DND-41 (cell line): ENCODE data around the gene ZNF574.

ENCODE experiments used
- ATAC-seq: fragments of 200-7000 bp; cut with Tn5 transposase; 3 replicates; pipeline ENCODE4 v1.9.1; 2021; ENCODE audit warnings: low read depth; ENCODE audit not compliant: insufficient read depth
- DNase-seq: peaks from one replicate; pipeline ENCODE4 v3.0.0-alpha.2; 2020
- H2AFZ ChIP-seq: 2 replicates; pipeline ENCODE4 v1.6.0; 2012; ENCODE audit warnings: low read depth, low read length
- H3K27ac ChIP-seq: 2 replicates; pipeline ENCODE4 v1.5.1; 2012; ENCODE audit warnings: low read length, inconsistent platforms
- H3K27me3 ChIP-seq: fragments of 200-600 bp; sonication (generic); 2 replicates; pipeline ENCODE4 v1.6.0; 2012; ENCODE audit warnings: low read length, mild to moderate bottlenecking, inconsistent platforms; ENCODE audit not compliant: insufficient read depth, poor library complexity
- H3K36me3 ChIP-seq: 2 replicates; pipeline ENCODE4 v1.5.1; 2012; ENCODE audit warnings: low read length, inconsistent platforms; ENCODE audit not compliant: insufficient read depth
- H3K4me1 ChIP-seq: 2 replicates; pipeline ENCODE4 v1.5.1; 2012; ENCODE audit warnings: mild to moderate bottlenecking, low read length; ENCODE audit not compliant: insufficient read depth
- H3K4me2 ChIP-seq: 2 replicates; pipeline ENCODE4 v1.6.0; 2012; ENCODE audit warnings: mild to moderate bottlenecking, moderate library complexity, low read length, inconsistent platforms; ENCODE audit not compliant: insufficient read depth
- H3K4me3 ChIP-seq, 2 experiments: fragments of 200-600 bp in 1 of 2; shearing (Covaris generic) in 1 of 2; 2 replicates each; pipeline ENCODE4 v1.5.1; 2012 to 2016; ENCODE audit warnings: inconsistent platforms in 2 of 2, low read length in 2 of 2, mild to moderate bottlenecking in 2 of 2, low read depth in 1 of 2, moderate library complexity in 1 of 2
- H3K79me2 ChIP-seq: 2 replicates; pipeline ENCODE4 v1.6.0; 2012; ENCODE audit warnings: low read length, inconsistent platforms; ENCODE audit not compliant: insufficient read depth
- H3K9ac ChIP-seq: 2 replicates; pipeline ENCODE4 v1.6.0; 2012; ENCODE audit warnings: low read depth, mild to moderate bottlenecking, inconsistent platforms, low read length, moderate library complexity
- H3K9me3 ChIP-seq: 2 replicates; pipeline ENCODE4 v1.5.1; 2012; ENCODE audit warnings: low read length, moderate library complexity, mild to moderate bottlenecking, inconsistent platforms; ENCODE audit not compliant: insufficient read depth, severe bottlenecking
- H4K20me1 ChIP-seq: 2 replicates; pipeline ENCODE4 v1.6.0; 2012; ENCODE audit warnings: low read length; ENCODE audit not compliant: insufficient read depth
- CTCF ChIP-seq: IDR thresholded peaks from 2 replicates; pipeline ENCODE4 v1.5.1; 2012; ENCODE audit warnings: borderline replicate concordance, low read length, moderate library complexity, mild to moderate bottlenecking; ENCODE audit not compliant: poor library complexity, severe bottlenecking; ENCODE audit errors: extremely low read depth
- EZH2 ChIP-seq: IDR thresholded peaks from 3 replicates; pipeline ENCODE4 v1.6.1; 2012; ENCODE audit warnings: borderline replicate concordance, low read depth, mild to moderate bottlenecking, moderate library complexity, low read length, inconsistent platforms; ENCODE audit not compliant: severe bottlenecking

Gene ZNF574

GRCh38 chr19:42068756-42069571, 7.0 kb upstream of the ZNF574 start:
- DNase-seq = no peak
- H3K9ac ChIP-seq = no peak overlapping the region

GRCh38 chr19:42069619-42070351, 6.2 kb upstream of the ZNF574 start, which contains the start of gene GRIK5:
GRIK5 (minus strand) TSS chr19:42070206; CDS start chr19:42065770, 4,436 bp downstream.
- Histone ChIP-seq H3K4me2 (no peak within 1 kb of the TSS), H3K27me3 (peaks cover 3% of the 10 kb centered on the region), H3K27ac (no peak within 1 kb of the TSS), H2AFZ (no peak within 1 kb of the TSS), H3K79me2 (peaks cover 3% of the 10 kb centered on the region; the same call in 1 of the 2 replicates), H3K9ac (no peak within 1 kb of the TSS), H3K36me3 (no peaks in the 10 kb centered on the region), H3K4me3 (no peak within 1 kb of the TSS), H3K4me1 (peaks cover 4% of the 10 kb centered on the region), H3K9me3 (no peaks in the 10 kb centered on the region), H4K20me1 (no peaks in the 10 kb centered on the region)
- no peak for ATAC-seq
- DNase-seq = no peak
- no peak for TF ChIP-seq CTCF
- no peak for TF ChIP-seq EZH2

More at GRCh38 chr19:42068756-42069571, 7.0 kb upstream of the ZNF574 start:
- no peak for ATAC-seq
- no peak overlapping the region for H2AFZ ChIP-seq
- H4K20me1 ChIP-seq = no peaks in the 10 kb centered on the region
- no peak overlapping the region for H3K27ac ChIP-seq
- TF ChIP-seq EZH2 (no peak), CTCF (no peak)
- no peak overlapping the region for H3K4me3 ChIP-seq
- no peaks in the 10 kb centered on the region for H3K4me1 ChIP-seq
- no peaks in the 10 kb centered on the region for H3K79me2 ChIP-seq
- H3K4me2 ChIP-seq = no peak overlapping the region
- peaks cover 3% of the 10 kb centered on the region for H3K27me3 ChIP-seq
- no peaks in the 10 kb centered on the region for H3K36me3 ChIP-seq
- H3K9me3 ChIP-seq = no peaks in the 10 kb centered on the region

GRCh38 chr19:42071247-42071646, 4.7 kb upstream of the ZNF574 start:
- peaks cover 13% of the 10 kb centered on the region for H3K79me2 ChIP-seq
- ATAC-seq (no peak), DNase-seq (no peak)
- no peak overlapping the region for H3K9ac ChIP-seq
- H3K36me3 ChIP-seq = no peaks in the 10 kb centered on the region
- peaks cover 8% of the 10 kb centered on the region for H3K4me1 ChIP-seq
- no peak overlapping the region for H2AFZ ChIP-seq
- H3K4me2 ChIP-seq = no peak overlapping the region
- no peaks in the 10 kb centered on the region for H3K9me3 ChIP-seq
- H4K20me1 ChIP-seq = no peaks in the 10 kb centered on the region
- H3K27ac ChIP-seq = no peak overlapping the region
- no peak overlapping the region for H3K4me3 ChIP-seq
- H3K27me3 ChIP-seq = peaks cover 3% of the 10 kb centered on the region
- TF ChIP-seq EZH2 = no peak
- no peak for TF ChIP-seq CTCF
